ENCODE results near the gene CELA2B. TPM values are rescaled to one million over a fixed set of nuclear protein-coding genes. Genes with fewer than 3 reads are reported as not detected.
"Not testable (repeated sequence)": the region's sequence is repeated elsewhere in the genome, so short reads cannot be mapped to it uniquely, and the experiment has no call there.

Gene CELA2B
- total RNA-seq, 2 experiments from 2014 or later: not detected

GRCh38 chr1:15513919-15514318, 38.0 kb downstream of the CELA2B start:
- no peaks in the 10 kb centered on the region for H3K9me3 Mint-ChIP-seq
- H3K36me3 Mint-ChIP-seq: peaks cover 15% of the 10 kb centered on the region
- H3K4me3 Mint-ChIP-seq: no peak overlapping the region
- DNase-seq: no peak
- ChIA-PET POLR2A (no interaction called here), CTCF (interaction anchor here (1.4 kb wide), 1 partner anchor 191 kb away, joined by 5 read pairs; no protein-coding TSS in a partner anchor)
- intact Hi-C loops (cut with micrococcal nuclease): no loop called here
- H3K4me1 Mint-ChIP-seq (ENCODE audit: low read depth): peaks cover 15% of the 10 kb centered on the region
- H3K27ac Mint-ChIP-seq: no peak overlapping the region
- no peaks in the 10 kb centered on the region for H3K27me3 Mint-ChIP-seq

- POLR2A ChIA-PET: interaction anchor here (1.0 kb wide), 1 partner anchor 12 kb away, joined by 3 read pairs; the partner anchor contains the start of gene DNAJC16
- CTCF ChIA-PET: interaction anchor here (0.6 to 1.4 kb wide), 2 partner anchors 27 to 191 kb away, joined by 5 to 6 read pairs; no protein-coding TSS in a partner anchor
- DNase-seq; H3K27ac Mint-ChIP-seq; H3K27me3 Mint-ChIP-seq; H3K9me3 Mint-ChIP-seq; H3K4me3 Mint-ChIP-seq; intact Hi-C loops (cut with micrococcal nuclease): not testable (repeated sequence)
- Mint-ChIP-seq H3K4me1 (ENCODE audit: low read depth) (peaks cover 15% of the 10 kb centered on the region), H3K36me3 (peaks cover 15% of the 10 kb centered on the region)
Measured at GRCh38 chr1:15514557-15514956, 38.7 kb downstream of the CELA2B start.

GRCh38 chr1:15515022-15515663, 39.2 kb downstream of the CELA2B start:
- no peak for DNase-seq
- H3K4me3 Mint-ChIP-seq: no peak overlapping the region
- H3K4me1 Mint-ChIP-seq (ENCODE audit: low read depth): peaks cover 15% of the 10 kb centered on the region
- no peaks in the 10 kb centered on the region for H3K27me3 Mint-ChIP-seq
- peaks cover 15% of the 10 kb centered on the region for H3K36me3 Mint-ChIP-seq
- intact Hi-C loops (cut with micrococcal nuclease): no loop called here
- peak overlapping the region; percentile 38 for H3K27ac Mint-ChIP-seq
- CTCF ChIA-PET: interaction anchor here (0.6 kb wide), 1 partner anchor 27 kb away, joined by 6 read pairs; no protein-coding TSS in a partner anchor
- POLR2A ChIA-PET: interaction anchor here (1.0 kb wide), 1 partner anchor 12 kb away, joined by 3 read pairs; the partner anchor contains the start of gene DNAJC16
- H3K9me3 Mint-ChIP-seq: no peaks in the 10 kb centered on the region

- Mint-ChIP-seq H3K4me1 (ENCODE audit: low read depth) (peaks cover 29% of the 10 kb centered on the region), H3K27ac (no peak overlapping the region), H3K9me3 (no peaks in the 10 kb centered on the region), H3K27me3 (no peaks in the 10 kb centered on the region), H3K4me3 (no peak overlapping the region), H3K36me3 (peaks cover 10% of the 10 kb centered on the region)
- intact Hi-C loops (cut with micrococcal nuclease): loop anchor here (10.0 kb wide), 2 partner anchors 695 to 1385 kb away; partner anchors contain the start of gene ARHGEF19
- no peak for DNase-seq
- POLR2A ChIA-PET: interaction anchor here (0.6 kb wide), 1 partner anchor 444 kb away, joined by 3 read pairs; no protein-coding TSS in a partner anchor
- CTCF ChIA-PET: no interaction called here
Measured at GRCh38 chr1:15519625-15520024, 43.7 kb downstream of the CELA2B start.

GRCh38 chr1:15521206-15521906, 45.5 kb downstream of the CELA2B start:
- H3K4me3 Mint-ChIP-seq, DNase-seq, CTCF ChIA-PET, POLR2A ChIA-PET, H3K36me3 Mint-ChIP-seq, H3K9me3 Mint-ChIP-seq, H3K27ac Mint-ChIP-seq, H3K27me3 Mint-ChIP-seq: not testable (repeated sequence)
- peaks cover 34% of the 10 kb centered on the region for H3K4me1 Mint-ChIP-seq (ENCODE audit: low read depth)
- intact Hi-C loops (cut with micrococcal nuclease): loop anchor here (10.0 kb wide), 2 partner anchors 693 to 1383 kb away; partner anchors contain the start of gene ARHGEF19

- Mint-ChIP-seq H3K27ac (no peak overlapping the region), H3K36me3 (no peaks in the 10 kb centered on the region), H3K9me3 (no peaks in the 10 kb centered on the region), H3K4me3 (peak overlapping the region; percentile 18), H3K27me3 (no peaks in the 10 kb centered on the region), H3K4me1 (ENCODE audit: low read depth) (peaks cover 34% of the 10 kb centered on the region)
- POLR2A ChIA-PET: no interaction called here
- CTCF ChIA-PET: no interaction called here
- intact Hi-C loops (cut with micrococcal nuclease): loop anchor here (10.0 kb wide), 2 partner anchors 692 to 1382 kb away; partner anchors contain the start of gene ARHGEF19
- no peak for DNase-seq
Measured at GRCh38 chr1:15522551-15522950, 46.6 kb downstream of the CELA2B start.

- Mint-ChIP-seq H3K36me3 (no peaks in the 10 kb centered on the region), H3K27ac (peak overlapping the region; percentile 99), H3K4me1 (ENCODE audit: low read depth) (peaks cover 41% of the 10 kb centered on the region), H3K4me3 (peak overlapping the region; percentile 89), H3K27me3 (no peaks in the 10 kb centered on the region), H3K9me3 (no peaks in the 10 kb centered on the region)
- ChIA-PET POLR2A (no interaction called here), CTCF (no interaction called here)
- intact Hi-C loops (cut with micrococcal nuclease): loop anchor here (2.0 to 10.0 kb wide), 4 partner anchors 107 to 1381 kb away; partner anchors contain the start of genes ARHGEF19 and EFHD2
- DNase-seq: no peak
Measured at GRCh38 chr1:15523104-15524020, 47.5 kb downstream of the CELA2B start.

GRCh38 chr1:15524021-15524282, 48.0 kb downstream of the CELA2B start, which contains the start of gene CASP9:
Gene CASP9, minus strand, starts transcription at chr1:15524215. Its CDS starts 15 bp downstream, at chr1:15524200.
- no peaks in the 10 kb centered on the region for H3K27me3 Mint-ChIP-seq
- H3K4me3 Mint-ChIP-seq: peak within 1 kb of the TSS; percentile 89
- peak within 1 kb of the TSS; percentile 99 for H3K27ac Mint-ChIP-seq
- intact Hi-C loops (cut with micrococcal nuclease): loop anchor here (2.0 to 10.0 kb wide), 4 partner anchors 107 to 1381 kb away; partner anchors contain the start of genes ARHGEF19 and EFHD2
- H3K4me1 Mint-ChIP-seq (ENCODE audit: low read depth): peaks cover 43% of the 10 kb centered on the region
- no peak for DNase-seq
- ChIA-PET POLR2A (no interaction called here), CTCF (no interaction called here)
- no peaks in the 10 kb centered on the region for H3K9me3 Mint-ChIP-seq
- H3K36me3 Mint-ChIP-seq: no peaks in the 10 kb centered on the region

GRCh38 chr1:15524283-15525049, 48.6 kb downstream of the CELA2B start:
- intact Hi-C loops (cut with micrococcal nuclease): loop anchor here (2.0 to 10.0 kb wide), 7 partner anchors 108 to 1792 kb away; partner anchors contain the start of genes ARHGEF19, EFHD2 and PLEKHM2
- Mint-ChIP-seq H3K27ac (peak overlapping the region; percentile 99), H3K4me3 (peak overlapping the region; percentile 89), H3K27me3 (no peaks in the 10 kb centered on the region), H3K36me3 (no peaks in the 10 kb centered on the region), H3K4me1 (ENCODE audit: low read depth) (peaks cover 43% of the 10 kb centered on the region), H3K9me3 (no peaks in the 10 kb centered on the region)
- ChIA-PET POLR2A (no interaction called here), CTCF (no interaction called here)
- peak; percentile 100 for DNase-seq

- POLR2A ChIA-PET: no interaction called here
- Mint-ChIP-seq H3K4me3 (peak overlapping the region; percentile 89), H3K27me3 (no peaks in the 10 kb centered on the region), H3K4me1 (ENCODE audit: low read depth) (peaks cover 45% of the 10 kb centered on the region), H3K9me3 (no peaks in the 10 kb centered on the region), H3K27ac (peak overlapping the region; percentile 99), H3K36me3 (no peaks in the 10 kb centered on the region)
- DNase-seq: peak; percentile 16
- CTCF ChIA-PET: no interaction called here
- intact Hi-C loops (cut with micrococcal nuclease): loop anchor here (1.0 to 10.0 kb wide), 12 partner anchors 53 to 1793 kb away; partner anchors contain the start of genes ARHGEF19, DDI2, EFHD2 and PLEKHM2
Measured at GRCh38 chr1:15525050-15526020, 49.4 kb downstream of the CELA2B start.
